Measurements from ENCODE around the gene ASZ1.

The ASZ1 gene

GRCh38 chr7:117323305-117323850 is 103.9 kb downstream of the ASZ1 start:
- H3K4me3 ChIP-seq (ENCODE audit: low read depth, low read length) = peak overlapping the region; percentile 38
- no peaks in the 10 kb centered on the region for H3K4me1 ChIP-seq (ENCODE audit: control insufficient read depth, insufficient read depth, low read length)
- CTCF ChIA-PET = interaction anchor here (0.6 kb wide), 1 partner anchor 10 kb away, joined by 3 read pairs; no protein-coding TSS in a partner anchor
- H3K27ac ChIP-seq (ENCODE audit: extremely low read depth, low read depth, low read length) = no peak overlapping the region
- POLR2A ChIA-PET = no interaction called here
- TF ChIP-seq ZNF664 (tag by site-specific recombination; IDR thresholded peaks at IDR 0.05) (no peak), MZF1 (tag by site-specific recombination; IDR thresholded peaks at IDR 0.05; ENCODE audit: borderline replicate concordance) (no peak), ZBTB26 (tag by site-specific recombination; optimal IDR thresholded peaks at IDR 0.05) (peak; percentile 57), GLIS1 (tag by site-specific recombination; IDR thresholded peaks at IDR 0.05) (no peak), SCRT2 (tag by site-specific recombination; IDR thresholded peaks at IDR 0.05) (peak; percentile 83), ZNF350 (tag by site-specific recombination; IDR thresholded peaks at IDR 0.05) (no peak), ZNF335 (tag by site-specific recombination; conservative IDR thresholded peaks at IDR 0.05) (peak; percentile 62; the same call in 1 of the 2 replicates), PATZ1 (tag by site-specific recombination; IDR thresholded peaks at IDR 0.05) (peak; percentile 41; the same call in 1 of the 2 replicates), ZNF223 (tag by site-specific recombination; IDR thresholded peaks at IDR 0.05) (no peak), ZNF174 (tag by site-specific recombination; IDR thresholded peaks at IDR 0.05) (no peak), PRDM10 (tag by site-specific recombination; IDR thresholded peaks at IDR 0.05) (no peak), ZBTB8A (tag by site-specific recombination; IDR thresholded peaks at IDR 0.05) (peak; percentile 14), ZNF670 (tag by site-specific recombination; IDR thresholded peaks at IDR 0.05; ENCODE audit: low read depth) (no peak), YY1 (tag by site-specific recombination; IDR thresholded peaks at IDR 0.05) (no peak), ZBTB17 (tag by site-specific recombination; IDR thresholded peaks at IDR 0.05) (peak; percentile 95), ZNF600 (tag by site-specific recombination; IDR thresholded peaks at IDR 0.05) (peak; percentile 29; the same call in 1 of the 2 replicates), ZFP69B (tag by site-specific recombination; IDR thresholded peaks at IDR 0.05) (no peak), IKZF3 (tag by site-specific recombination; IDR thresholded peaks at IDR 0.05) (peak; percentile 26; the same call in 1 of the 2 replicates), ZFHX2 (tag by site-specific recombination; conservative IDR thresholded peaks at IDR 0.05) (0 out of 2 replicates have a peak, but pooled peaks have one; percentile 3)
- no peaks in the 10 kb centered on the region for H3K36me3 ChIP-seq (ENCODE audit: control insufficient read depth in 2 of 2, insufficient read depth in 1 of 2, low read length in 2 of 2)
- no peaks in the 10 kb centered on the region for H3K9me3 ChIP-seq (ENCODE audit: control insufficient read depth, insufficient read depth, low read depth, low read length)
